Lung (tissue), 12 donors: ENCODE results near the gene TMEM135. TPM values are rescaled to one million over a fixed set of nuclear protein-coding genes. Genes with fewer than 3 reads are reported as not detected.

Experiments used
- ATAC-seq: fragments of 200-7000 bp; cut with Tn5 transposase; one replicate; pipeline ENCODE4 v1.9.1; 2020; ENCODE audit warnings: moderate number of reproducible peaks; ENCODE audit not compliant: insufficient read depth, low FRiP score
- DNase-seq, 3 donors: peaks; one replicate each; pipeline ENCODE4 v3.0.0-alpha.2; 2013 to 2017
- H3K27ac ChIP-seq, 2 donors: one replicate each; pipeline ENCODE4 v1.5.1; 2013; ENCODE audit warnings: mild to moderate bottlenecking in 2 of 2, moderate library complexity in 2 of 2, control low read depth in 1 of 2, inconsistent platforms in 1 of 2, low read depth in 1 of 2, low read length in 1 of 2
- H3K27me3 ChIP-seq, 3 donors: one replicate each; pipeline ENCODE4 v1.5.1; 2013; ENCODE audit warnings: low read length in 2 of 3; ENCODE audit not compliant: control insufficient read depth in 3 of 3, insufficient read depth in 3 of 3
- H3K36me3 ChIP-seq, 4 donors: one replicate each; pipeline ENCODE4 v1.5.1; 2013; ENCODE audit warnings: low read length in 4 of 4, mild to moderate bottlenecking in 1 of 4, moderate library complexity in 1 of 4; ENCODE audit not compliant: control insufficient read depth in 4 of 4, insufficient read depth in 4 of 4
- H3K4me1 ChIP-seq, 5 donors: one replicate each; pipeline ENCODE4 v1.5.1; 2013; ENCODE audit warnings: low read length in 5 of 5, mild to moderate bottlenecking in 2 of 5, moderate library complexity in 1 of 5; ENCODE audit not compliant: control insufficient read depth in 5 of 5, insufficient read depth in 5 of 5
- H3K4me3 ChIP-seq: one replicate; pipeline ENCODE4 v1.5.1; 2013; ENCODE audit warnings: mild to moderate bottlenecking, control low read depth, moderate library complexity
- H3K9ac ChIP-seq, 2 donors: one replicate each; pipeline ENCODE4 v1.5.1; 2013; ENCODE audit warnings: low read length in 2 of 2, control low read depth in 1 of 2; ENCODE audit not compliant: insufficient read depth in 1 of 2
- H3K9me3 ChIP-seq, 4 donors: one replicate each; pipeline ENCODE4 v1.5.1; 2013; ENCODE audit warnings: low read length in 3 of 4, mild to moderate bottlenecking in 1 of 4, moderate library complexity in 1 of 4; ENCODE audit not compliant: control insufficient read depth in 4 of 4, insufficient read depth in 3 of 4
- WGBS, 2 donors: extraction: QIAGEN DNeasy Blood & Tissue Kit; methylation state at CpG; one replicate each; pipeline ENCODE4 v1.1.7; 2013; 5-methylcytosine and 5-hydroxymethylcytosine counted together
- polyA plus RNA-seq, 2 donors: library from polyadenylated mRNA; stranded (reverse); fragments of 200-250 nt; gene quantifications; one replicate each; pipeline ENCODE4 v1.2.1, GENCODE V29; 2013
- total RNA-seq, 2 donors: library from RNA; depleted of rRNA in 1 of 2; stranded (reverse); fragments of >200 nt in 1 of 2; gene quantifications; one replicate each; pipeline ENCODE4 v1.2.1, GENCODE V29; 2014 to 2021
- TF ChIP-seq, protein P1 (sequence below): IDR thresholded peaks from 2 replicates; pipeline ENCODE4 v1.5.1; 2012; ENCODE audit warnings: mild to moderate bottlenecking; ENCODE audit errors: control extremely low read depth, extremely low read depth
- donor health status: control.
- donor health status: control.
- donor health status: Bipolar disorder and iron deficiency.
- donor health status: healthy.
- donor health status: DM: yes; HTN: yes; CAD: no.

The TMEM135 gene
- total and polyA plus RNA-seq, 4 donors: 5.9 to 42.0 (median 11.5) TPM

DNA sequence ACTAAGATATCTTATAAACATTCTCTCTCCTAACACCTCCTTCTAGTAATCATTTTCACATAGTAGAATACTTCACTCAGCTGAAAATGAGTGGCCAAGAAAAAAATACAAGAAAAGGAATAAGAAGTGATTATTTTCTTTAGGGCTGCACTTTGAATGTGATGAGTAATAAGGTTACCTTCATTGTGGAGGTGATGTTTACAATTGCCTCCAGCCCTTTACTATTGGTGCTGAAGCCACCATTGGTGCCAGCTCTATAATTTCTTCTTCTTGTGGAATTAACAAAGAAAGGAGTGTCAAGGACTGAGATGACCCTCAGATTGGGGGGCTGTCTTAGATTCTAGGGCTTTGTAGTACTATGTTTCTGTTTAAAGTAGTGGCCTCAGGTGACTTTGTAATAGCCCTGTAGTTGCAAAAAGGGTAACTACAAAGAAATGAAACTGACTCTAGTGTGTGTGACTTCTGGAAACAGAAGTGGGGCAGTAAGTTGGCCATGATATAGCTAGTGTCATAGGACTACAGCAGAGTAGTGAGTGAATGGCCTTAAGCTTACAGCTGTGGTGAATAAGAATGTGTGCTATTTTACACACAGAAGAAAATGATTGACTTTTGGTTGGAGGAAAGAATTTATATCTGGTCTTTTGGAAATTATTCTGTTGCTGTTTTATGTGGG, 287.2 kb downstream of the TMEM135 start:
- TF ChIP-seq, protein P1, sequence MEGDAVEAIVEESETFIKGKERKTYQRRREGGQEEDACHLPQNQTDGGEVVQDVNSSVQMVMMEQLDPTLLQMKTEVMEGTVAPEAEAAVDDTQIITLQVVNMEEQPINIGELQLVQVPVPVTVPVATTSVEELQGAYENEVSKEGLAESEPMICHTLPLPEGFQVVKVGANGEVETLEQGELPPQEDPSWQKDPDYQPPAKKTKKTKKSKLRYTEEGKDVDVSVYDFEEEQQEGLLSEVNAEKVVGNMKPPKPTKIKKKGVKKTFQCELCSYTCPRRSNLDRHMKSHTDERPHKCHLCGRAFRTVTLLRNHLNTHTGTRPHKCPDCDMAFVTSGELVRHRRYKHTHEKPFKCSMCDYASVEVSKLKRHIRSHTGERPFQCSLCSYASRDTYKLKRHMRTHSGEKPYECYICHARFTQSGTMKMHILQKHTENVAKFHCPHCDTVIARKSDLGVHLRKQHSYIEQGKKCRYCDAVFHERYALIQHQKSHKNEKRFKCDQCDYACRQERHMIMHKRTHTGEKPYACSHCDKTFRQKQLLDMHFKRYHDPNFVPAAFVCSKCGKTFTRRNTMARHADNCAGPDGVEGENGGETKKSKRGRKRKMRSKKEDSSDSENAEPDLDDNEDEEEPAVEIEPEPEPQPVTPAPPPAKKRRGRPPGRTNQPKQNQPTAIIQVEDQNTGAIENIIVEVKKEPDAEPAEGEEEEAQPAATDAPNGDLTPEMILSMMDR: no peak
- ATAC-seq (no peak), DNase-seq (peak in 1 of 3 donors; percentile 31)
- Histone ChIP-seq H3K27ac (no peak overlapping the region), H3K9me3 (no peaks in the 10 kb centered on the region), H3K4me3 (no peak overlapping the region), H3K9ac (no peak overlapping the region), H3K4me1 (peaks cover 0 to 61% (median 5%) of the 10 kb centered on the region in 5 donors), H3K36me3 (peaks cover 0 to 4% (median 3%) of the 10 kb centered on the region in 4 donors), H3K27me3 (no peaks in the 10 kb centered on the region)

DNA sequence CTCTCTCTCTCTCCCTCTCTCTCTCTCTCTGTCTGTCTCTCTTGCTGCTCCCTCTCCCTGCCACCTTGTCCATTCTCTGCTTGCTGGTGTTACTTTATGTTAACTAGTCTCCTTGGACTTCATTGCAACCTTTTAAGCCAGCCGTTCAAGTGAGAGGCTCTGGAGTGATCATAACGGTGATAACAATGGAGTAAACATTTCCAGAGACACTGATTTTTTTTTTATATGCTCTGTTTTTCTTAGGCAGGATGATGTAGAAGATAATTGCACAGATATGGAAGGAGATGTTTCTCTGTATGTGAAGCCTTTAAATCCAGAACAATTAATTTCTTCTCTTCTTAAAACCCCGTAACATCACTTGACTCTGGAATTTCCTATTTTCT, 287.7 kb downstream of the TMEM135 start:
- no peak overlapping the region for H3K9ac ChIP-seq
- no peak overlapping the region for H3K4me3 ChIP-seq
- TF ChIP-seq, protein P1: no peak
- DNase-seq (peak in 1 of 3 donors; percentile 31), ATAC-seq (no peak)
- H3K27me3 ChIP-seq: no peaks in the 10 kb centered on the region
- 73 to 78% methylated on average over 3 of the region's 3 CpGs for WGBS, 2 donors
- peaks cover 0 to 4% (median 3%) of the 10 kb centered on the region in 4 donors for H3K36me3 ChIP-seq
- H3K9me3 ChIP-seq: no peaks in the 10 kb centered on the region
- no peak overlapping the region for H3K27ac ChIP-seq
- peaks cover 0 to 61% (median 5%) of the 10 kb centered on the region in 5 donors for H3K4me1 ChIP-seq

- DNase-seq (no peak), ATAC-seq (no peak)
- Histone ChIP-seq H3K36me3 (peaks cover 0 to 4% (median 1%) of the 10 kb centered on the region in 4 donors), H3K4me1 (peaks cover 0 to 68% (median 7%) of the 10 kb centered on the region in 5 donors), H3K27me3 (no peaks in the 10 kb centered on the region), H3K27ac (no peak overlapping the region), H3K9ac (no peak overlapping the region), H3K9me3 (no peaks in the 10 kb centered on the region), H3K4me3 (no peak overlapping the region)
- WGBS, 2 donors: 88 to 91% methylated on average over 2 of the region's 2 CpGs
- TF ChIP-seq, protein P1: no peak
Measured at GRCh38 chr11:87326594-87326993, 288.9 kb downstream of the TMEM135 start.
